Activated T-helper 2 cell treated with anti-CD3 and anti-CD28 coated beads, Interferon-gamma antibody, Interleukin-2, Interleukin-4, amounts not matched to agents 10 μg/mL and 5 μg/mL and 100 μg/mL, durations not matched to agents 14 hours and 24 hours and 36 hours (primary cell): ENCODE results near the gene CCDC81. TPM values are rescaled to one million over a fixed set of nuclear protein-coding genes. Genes with fewer than 3 reads are reported as not detected.
"Not testable (repeated sequence)": the region's sequence is repeated elsewhere in the genome, so short reads cannot be mapped to it uniquely, and the experiment has no call there.

Experiments
- DNase-seq: peaks from one replicate; pipeline ENCODE4 v3.0.0; 2021; ENCODE audit warnings: low spot score
- H3K27ac Mint-ChIP-seq: one replicate; pipeline ENCODE4 v1.8.0; 2021; ENCODE audit warnings: mixed read lengths
- H3K27me3 Mint-ChIP-seq: one replicate; pipeline ENCODE4 v1.8.0; 2021; ENCODE audit warnings: low read depth, mixed read lengths
- H3K36me3 Mint-ChIP-seq: one replicate; pipeline ENCODE4 v1.8.0; 2021; ENCODE audit warnings: low read depth, mixed read lengths
- H3K4me1 Mint-ChIP-seq: one replicate; pipeline ENCODE4 v1.8.0; 2021; ENCODE audit warnings: low read depth, mixed read lengths
- H3K4me3 Mint-ChIP-seq: one replicate; pipeline ENCODE4 v1.8.0; 2021; ENCODE audit warnings: low read depth, mild to moderate bottlenecking, moderate library complexity, mixed read lengths
- H3K9me3 Mint-ChIP-seq: one replicate; pipeline ENCODE4 v1.8.0; 2021; ENCODE audit warnings: mixed read lengths
- intact Hi-C: fragments of 100-400 bp; cut with micrococcal nuclease; formaldehyde crosslinking; loops from one replicate; pipeline ENCODE4 v1.15.1; 2023
- total RNA-seq: library from RNA; stranded (reverse); gene quantifications from 2 replicates; pipeline ENCODE4 v1.2.3, GENCODE V29; 2022

CCDC81 gene
- total RNA-seq, 1 donor from 2014 or later = 1.5 TPM

- Mint-ChIP-seq H3K27me3 (no peaks in the 10 kb centered on the region), H3K27ac (no peak overlapping the region), H3K4me3 (no peak overlapping the region), H3K4me1 (peaks cover 9% of the 10 kb centered on the region), H3K9me3 (no peaks in the 10 kb centered on the region), H3K36me3 (peaks cover 3% of the 10 kb centered on the region)
- intact Hi-C loops = no loop called here
- DNase-seq = no peak
These were observed 21.7 kb downstream of the CCDC81 start for GRCh38 chr11:86396396-86396795.

DNA sequence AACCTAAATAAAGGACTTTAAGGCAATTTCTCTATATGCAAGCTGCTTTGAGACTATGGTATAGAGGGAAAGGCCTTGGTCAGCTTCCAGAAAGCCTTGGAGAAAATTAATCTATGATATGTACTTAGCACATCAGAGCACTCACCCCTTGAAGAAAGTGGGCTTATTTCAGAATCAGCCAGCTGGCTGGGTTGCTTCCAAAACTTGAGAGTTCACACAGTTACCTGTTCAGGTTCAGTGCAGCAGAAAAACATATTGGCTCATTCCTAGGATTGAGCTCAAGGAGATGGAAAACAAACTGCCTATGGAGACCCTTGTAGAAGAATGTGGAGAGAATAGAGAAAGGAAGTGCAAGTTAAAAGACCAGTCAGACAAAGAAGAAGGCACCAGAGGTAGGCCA lies 22.7 kb downstream of the CCDC81 start:
- no peak overlapping the region for H3K27ac Mint-ChIP-seq
- H3K4me1 Mint-ChIP-seq = peaks cover 9% of the 10 kb centered on the region
- peaks cover 3% of the 10 kb centered on the region for H3K36me3 Mint-ChIP-seq
- DNase-seq = no peak
- intact Hi-C loops = no loop called here
- H3K4me3 Mint-ChIP-seq = no peak overlapping the region
- no peaks in the 10 kb centered on the region for H3K9me3 Mint-ChIP-seq
- no peaks in the 10 kb centered on the region for H3K27me3 Mint-ChIP-seq

DNA sequence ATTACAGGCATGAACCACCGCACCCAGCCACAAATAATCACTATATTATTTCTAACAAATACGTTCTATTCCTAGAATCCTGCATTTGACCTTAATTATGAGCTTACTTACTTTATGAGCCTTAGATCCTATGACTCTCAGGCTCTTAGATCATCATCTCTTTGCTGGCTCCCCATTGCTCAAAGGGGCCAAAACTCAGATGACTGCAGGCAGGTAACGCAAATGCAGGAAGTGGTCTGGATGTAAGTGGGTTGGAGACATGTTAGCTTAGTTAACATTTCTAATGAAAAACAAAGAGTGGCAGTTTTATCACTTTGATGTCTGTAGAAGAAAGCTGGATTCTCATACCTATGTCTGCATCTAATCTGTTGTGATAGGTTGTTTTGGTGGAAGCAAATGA lies 23.4 kb downstream of the CCDC81 start:
- H3K36me3 Mint-ChIP-seq = peaks cover 3% of the 10 kb centered on the region
- H3K27me3 Mint-ChIP-seq = no peaks in the 10 kb centered on the region
- H3K9me3 Mint-ChIP-seq = no peaks in the 10 kb centered on the region
- H3K27ac Mint-ChIP-seq = no peak overlapping the region
- DNase-seq = no peak
- no peak overlapping the region for H3K4me3 Mint-ChIP-seq
- intact Hi-C loops = no loop called here
- H3K4me1 Mint-ChIP-seq = peaks cover 9% of the 10 kb centered on the region

- intact Hi-C loops = no loop called here
- Mint-ChIP-seq H3K4me3 (no peak overlapping the region), H3K36me3 (peaks cover 3% of the 10 kb centered on the region), H3K27ac (no peak overlapping the region), H3K4me1 (peaks cover 7% of the 10 kb centered on the region), H3K27me3 (no peaks in the 10 kb centered on the region), H3K9me3 (no peaks in the 10 kb centered on the region)
- DNase-seq = no peak
These were observed 28.8 kb downstream of the CCDC81 start for GRCh38 chr11:86403458-86403857.

DNA sequence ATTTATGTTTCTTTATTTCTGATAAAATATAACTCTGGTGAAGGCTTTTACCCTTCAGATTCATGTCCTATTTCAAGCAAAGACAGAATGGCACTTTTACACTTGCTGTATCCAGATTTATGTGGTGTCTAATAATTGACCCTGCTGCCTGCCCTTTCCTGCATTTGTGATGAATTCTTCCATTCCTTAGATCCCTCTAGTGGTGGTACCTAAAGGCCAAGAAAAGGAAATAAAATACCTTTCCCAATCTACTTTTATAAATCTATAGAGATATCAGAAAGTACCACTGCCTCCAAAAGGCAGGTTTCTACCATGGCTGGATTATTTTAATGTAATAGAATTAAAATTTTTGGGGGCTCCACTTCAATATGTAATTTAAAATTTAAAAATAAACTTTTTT lies 34.2 kb downstream of the CCDC81 start:
- H3K9me3 Mint-ChIP-seq = no peaks in the 10 kb centered on the region
- no peaks in the 10 kb centered on the region for H3K27me3 Mint-ChIP-seq
- no peak overlapping the region for H3K4me3 Mint-ChIP-seq
- H3K4me1 Mint-ChIP-seq = no peaks in the 10 kb centered on the region
- no peaks in the 10 kb centered on the region for H3K36me3 Mint-ChIP-seq
- no peak for DNase-seq
- no peak overlapping the region for H3K27ac Mint-ChIP-seq
- intact Hi-C loops = no loop called here

DNA sequence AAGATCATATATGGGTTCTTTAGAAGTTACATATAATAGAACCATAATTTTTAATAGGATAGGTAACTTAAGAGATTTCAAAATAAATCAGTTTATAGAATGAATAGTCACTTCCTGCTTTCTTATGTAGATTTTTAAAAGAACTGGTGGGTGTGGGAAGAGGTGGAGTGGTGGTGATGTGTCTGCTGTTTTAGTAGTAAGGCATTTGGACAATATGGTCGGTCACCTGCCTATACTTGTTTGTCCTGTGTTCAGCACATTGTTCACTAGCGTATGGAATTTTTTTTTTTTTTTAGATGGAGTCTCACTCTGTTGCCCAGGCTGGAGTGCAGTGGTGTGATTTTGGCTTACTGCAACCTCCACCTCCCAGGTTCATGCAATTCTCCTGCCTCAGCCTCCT lies 39.3 kb downstream of the CCDC81 start:
- intact Hi-C loops = loop anchor here (10.0 kb wide), 1 partner anchor 469 kb away; no protein-coding TSS in a partner anchor
- no peaks in the 10 kb centered on the region for H3K9me3 Mint-ChIP-seq

GRCh38 chr11:86415026-86415425 lies 40.3 kb downstream of the CCDC81 start:
- no peak overlapping the region for H3K4me3 Mint-ChIP-seq
- DNase-seq = no peak
- H3K27me3 Mint-ChIP-seq = no peaks in the 10 kb centered on the region
- no peaks in the 10 kb centered on the region for H3K36me3 Mint-ChIP-seq
- intact Hi-C loops = loop anchor here (10.0 kb wide), 1 partner anchor 470 kb away; no protein-coding TSS in a partner anchor
- no peaks in the 10 kb centered on the region for H3K4me1 Mint-ChIP-seq
- H3K9me3 Mint-ChIP-seq = no peaks in the 10 kb centered on the region
- no peak overlapping the region for H3K27ac Mint-ChIP-seq

More for the DNA sequence above, 39.3 kb downstream of the CCDC81 start:
- no peak overlapping the region for H3K4me3 Mint-ChIP-seq
- H3K27ac Mint-ChIP-seq = no peak overlapping the region
- H3K4me1 Mint-ChIP-seq = no peaks in the 10 kb centered on the region
- H3K36me3 Mint-ChIP-seq = no peaks in the 10 kb centered on the region
- H3K27me3 Mint-ChIP-seq = no peaks in the 10 kb centered on the region
- DNase-seq = no peak

DNA sequence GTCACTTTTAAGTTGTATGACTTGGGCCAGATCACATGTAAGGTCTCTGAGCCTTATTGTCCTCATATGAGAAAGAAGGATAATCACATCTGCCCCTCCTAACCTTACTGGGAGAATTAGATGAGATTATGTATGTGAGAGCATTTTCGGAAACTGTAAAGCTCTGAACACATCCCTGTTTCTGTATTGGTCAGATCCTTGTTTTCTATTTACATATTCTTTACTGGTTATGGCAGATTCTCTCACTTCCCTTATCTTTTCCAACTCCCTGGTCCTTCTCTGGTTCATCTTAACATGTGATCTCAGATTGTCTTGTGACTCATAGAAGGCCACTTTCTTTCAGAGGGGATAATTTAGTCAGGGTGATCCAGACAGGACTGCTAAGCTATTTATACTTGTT lies 41.8 kb downstream of the CCDC81 start:
- H3K36me3 Mint-ChIP-seq = no peaks in the 10 kb centered on the region

GRCh38 chr11:86416951-86417350 lies 42.3 kb downstream of the CCDC81 start:
- not testable (repeated sequence) for H3K4me3 Mint-ChIP-seq, DNase-seq, H3K4me1 Mint-ChIP-seq, H3K27ac Mint-ChIP-seq, H3K36me3 Mint-ChIP-seq, H3K27me3 Mint-ChIP-seq, H3K9me3 Mint-ChIP-seq
- intact Hi-C loops = loop anchor here (10.0 kb wide), 1 partner anchor 472 kb away; no protein-coding TSS in a partner anchor

More for the DNA sequence above, 41.8 kb downstream of the CCDC81 start:
- Mint-ChIP-seq H3K27ac (no peak overlapping the region), H3K4me1 (no peaks in the 10 kb centered on the region), H3K4me3 (no peak overlapping the region), H3K9me3 (no peaks in the 10 kb centered on the region), H3K27me3 (no peaks in the 10 kb centered on the region)
- intact Hi-C loops = loop anchor here (10.0 kb wide), 1 partner anchor 472 kb away; no protein-coding TSS in a partner anchor
- no peak for DNase-seq

GRCh38 chr11:86418106-86418505 lies 43.4 kb downstream of the CCDC81 start:
- Mint-ChIP-seq H3K4me3 (no peak overlapping the region), H3K36me3 (no peaks in the 10 kb centered on the region), H3K9me3 (no peaks in the 10 kb centered on the region), H3K27me3 (no peaks in the 10 kb centered on the region), H3K27ac (no peak overlapping the region), H3K4me1 (no peaks in the 10 kb centered on the region)
- no peak for DNase-seq
- intact Hi-C loops = loop anchor here (10.0 kb wide), 1 partner anchor 473 kb away; no protein-coding TSS in a partner anchor

DNA sequence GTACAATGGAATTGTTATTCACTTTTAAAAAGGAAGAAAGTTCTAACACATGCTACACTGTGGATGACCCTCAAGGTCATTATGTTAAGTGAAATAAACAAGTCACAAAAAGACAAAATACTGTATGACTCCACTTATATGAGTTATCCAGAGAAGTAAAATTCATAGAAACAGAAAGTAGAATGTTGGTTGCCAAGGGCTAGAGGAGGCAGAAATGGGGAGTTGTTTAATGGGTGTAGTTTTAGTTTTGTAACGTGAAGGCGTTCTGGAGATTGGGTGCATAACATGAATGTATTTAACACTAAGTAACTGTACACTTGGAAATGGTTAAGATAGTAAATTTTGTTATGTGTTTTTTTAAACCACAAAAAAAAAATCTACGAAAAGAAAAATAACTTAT lies 43.8 kb downstream of the CCDC81 start:
- no peaks in the 10 kb centered on the region for H3K36me3 Mint-ChIP-seq
- no peak overlapping the region for H3K27ac Mint-ChIP-seq
- no peaks in the 10 kb centered on the region for H3K27me3 Mint-ChIP-seq
- DNase-seq = no peak
- H3K9me3 Mint-ChIP-seq = no peaks in the 10 kb centered on the region
- no peaks in the 10 kb centered on the region for H3K4me1 Mint-ChIP-seq
- H3K4me3 Mint-ChIP-seq = no peak overlapping the region
- intact Hi-C loops = loop anchor here (10.0 kb wide), 1 partner anchor 474 kb away; no protein-coding TSS in a partner anchor

GRCh38 chr11:86418917-86419316 lies 44.2 kb downstream of the CCDC81 start:
- Mint-ChIP-seq H3K4me1 (no peaks in the 10 kb centered on the region), H3K27ac (no peak overlapping the region), H3K9me3 (no peaks in the 10 kb centered on the region), H3K27me3 (no peaks in the 10 kb centered on the region), H3K36me3 (no peaks in the 10 kb centered on the region), H3K4me3 (no peak overlapping the region)
- intact Hi-C loops = loop anchor here (10.0 kb wide), 1 partner anchor 474 kb away; no protein-coding TSS in a partner anchor
- DNase-seq = no peak

- Mint-ChIP-seq H3K4me3 (no peak overlapping the region), H3K27me3 (peaks cover 2% of the 10 kb centered on the region), H3K27ac (no peak overlapping the region), H3K9me3 (no peaks in the 10 kb centered on the region), H3K4me1 (no peaks in the 10 kb centered on the region), H3K36me3 (no peaks in the 10 kb centered on the region)
- DNase-seq = no peak
- intact Hi-C loops = no loop called here
These were observed 47.3 kb downstream of the CCDC81 start for GRCh38 chr11:86421946-86422345.

- no peak overlapping the region for H3K4me3 Mint-ChIP-seq
- intact Hi-C loops = no loop called here
- no peaks in the 10 kb centered on the region for H3K4me1 Mint-ChIP-seq
- no peak overlapping the region for H3K27ac Mint-ChIP-seq
- peaks cover 4% of the 10 kb centered on the region for H3K9me3 Mint-ChIP-seq
- H3K27me3 Mint-ChIP-seq = peaks cover 2% of the 10 kb centered on the region
- DNase-seq = no peak
- H3K36me3 Mint-ChIP-seq = no peaks in the 10 kb centered on the region
These were observed 47.7 kb downstream of the CCDC81 start for GRCh38 chr11:86422371-86422770.
